Measurements from ENCODE around the gene SPTB.
A peak's percentile ranks its signal among the peaks of the same experiment; 100 is the strongest.

The SPTB gene

DNA sequence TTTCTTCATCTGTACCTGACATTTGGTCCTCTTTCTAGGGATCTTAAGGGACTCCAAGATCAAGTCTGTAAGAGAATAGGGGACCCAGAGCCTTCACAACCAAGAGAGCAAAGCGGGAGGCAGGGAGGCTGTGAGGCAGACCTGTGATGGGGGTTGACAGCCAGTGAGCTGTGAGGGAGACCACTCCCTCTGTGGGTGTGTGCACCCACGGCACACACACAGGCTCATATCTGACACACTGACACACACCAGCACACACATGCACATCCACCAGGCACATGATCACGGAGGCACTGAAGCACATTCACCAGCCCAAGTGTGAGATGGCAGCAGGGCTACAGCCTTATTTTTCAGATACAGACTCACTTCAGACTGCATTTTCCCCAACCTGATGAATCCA lies 55.2 kb downstream of the SPTB start:
- H3K4me3 ChIP-seq (ENCODE audit: low read depth, low read length) = no peak overlapping the region
- no peak for TF ChIP-seq CTCF (IDR thresholded peaks at IDR 0.05; ENCODE audit: borderline replicate concordance, insufficient read depth, low read depth, low read length)

DNA sequence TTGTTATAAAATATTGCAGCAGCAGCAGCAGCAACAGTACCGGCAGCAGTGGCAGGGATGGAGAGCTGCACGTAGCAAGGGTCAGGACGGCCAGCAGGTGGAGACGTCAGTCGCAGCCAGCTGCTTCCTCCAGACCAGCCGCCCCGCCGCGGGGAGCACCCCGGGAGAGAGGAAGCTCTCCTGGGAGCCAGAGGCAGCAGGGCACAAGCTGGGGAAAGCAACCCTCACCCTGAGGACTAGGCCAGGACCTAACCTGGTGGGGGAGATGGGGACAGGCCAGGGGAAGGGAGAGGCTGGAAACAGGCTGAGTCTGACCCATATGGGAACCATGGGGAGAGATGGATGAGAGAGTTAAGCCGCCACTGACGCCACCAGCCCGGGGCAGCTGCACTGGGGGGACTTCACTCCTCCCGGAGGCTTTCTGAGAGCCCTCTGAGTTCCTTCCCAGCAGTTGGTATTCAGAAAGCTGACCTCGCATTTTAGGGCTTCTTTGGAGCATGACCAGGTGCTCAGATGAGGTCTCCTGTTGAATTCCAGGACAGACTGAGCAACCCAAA lies 56.3 kb downstream of the SPTB start:
- H3K4me3 ChIP-seq (ENCODE audit: low read depth, low read length) = no peak overlapping the region
- TF ChIP-seq CTCF (IDR thresholded peaks at IDR 0.05; ENCODE audit: borderline replicate concordance, insufficient read depth, low read depth, low read length) = peak; percentile 84

DNA sequence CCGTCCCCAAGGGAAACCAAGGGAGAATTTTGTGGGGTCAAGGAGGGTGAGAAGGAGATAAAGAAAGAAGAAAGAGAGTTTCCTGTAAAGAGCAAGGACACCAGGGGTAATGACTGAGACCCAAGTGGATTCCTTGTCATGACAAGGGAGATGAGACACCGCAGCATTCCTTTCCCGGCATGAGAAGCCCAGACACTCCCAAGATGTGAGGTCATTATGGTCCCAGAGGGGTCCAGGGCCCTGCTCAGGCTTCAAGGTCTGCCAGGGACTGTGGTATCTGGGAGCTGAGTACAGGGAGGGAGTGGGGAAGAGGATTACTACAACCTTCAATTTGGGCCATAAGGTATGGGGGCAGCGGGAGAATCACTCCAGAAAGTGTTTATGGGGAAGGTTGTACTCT lies 58.1 kb downstream of the SPTB start:
- H3K4me3 ChIP-seq (ENCODE audit: low read depth, low read length) = no peak overlapping the region
- TF ChIP-seq CTCF (IDR thresholded peaks at IDR 0.05; ENCODE audit: borderline replicate concordance, insufficient read depth, low read depth, low read length) = no peak

DNA sequence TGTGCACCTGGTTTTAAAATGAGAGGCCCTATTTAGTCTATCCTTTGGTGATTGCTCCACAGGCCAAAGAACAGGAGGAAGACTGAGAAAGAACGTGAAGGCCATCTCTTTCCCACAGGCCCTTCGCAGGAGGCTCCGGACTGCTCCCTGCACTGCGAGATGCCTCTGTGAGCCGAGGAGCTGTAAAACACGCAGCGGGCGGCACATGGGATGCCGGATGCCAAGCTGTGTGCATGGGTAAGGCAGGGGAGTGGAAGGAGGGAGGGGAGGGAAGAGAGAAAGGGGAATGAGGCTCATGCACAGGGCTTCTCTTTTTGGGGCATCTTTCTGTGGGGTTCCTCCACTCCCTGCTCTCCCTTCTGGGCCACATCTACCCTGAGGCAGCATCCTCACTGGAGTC lies 61.6 kb downstream of the SPTB start:
- no peak for TF ChIP-seq CTCF (IDR thresholded peaks at IDR 0.05; ENCODE audit: borderline replicate concordance, insufficient read depth, low read depth, low read length)

DNA sequence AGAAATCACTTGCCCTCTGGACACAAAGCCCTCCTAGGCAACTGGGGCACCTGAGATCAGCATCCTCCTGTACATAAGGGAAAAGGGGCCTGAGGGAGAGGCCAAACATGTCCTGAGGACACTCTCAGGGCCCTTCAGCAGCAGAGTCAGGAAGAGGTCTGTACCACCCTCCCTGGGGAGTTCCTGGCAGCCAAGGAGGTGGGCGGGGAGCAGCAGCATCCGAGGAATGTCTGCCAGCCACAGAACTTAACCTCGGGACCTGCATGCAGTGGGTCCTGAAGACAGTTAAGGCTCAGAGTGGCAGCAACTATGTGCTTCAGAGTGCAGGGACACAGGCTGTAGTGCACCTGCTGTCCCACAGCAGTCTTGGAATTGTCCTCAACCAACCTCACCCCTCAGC lies 62.1 kb downstream of the SPTB start:
- no peak overlapping the region for H3K4me3 ChIP-seq (ENCODE audit: low read depth, low read length)

More for the DNA sequence above, 61.6 kb downstream of the SPTB start:
- no peak overlapping the region for H3K4me3 ChIP-seq (ENCODE audit: low read depth, low read length)

GRCh38 chr14:64816221-64816783 lies 63.4 kb downstream of the SPTB start:
- no peak overlapping the region for H3K4me3 ChIP-seq (ENCODE audit: low read depth, low read length)
- TF ChIP-seq CTCF (IDR thresholded peaks at IDR 0.05; ENCODE audit: borderline replicate concordance, insufficient read depth, low read depth, low read length) = no peak

More for the DNA sequence above, 62.1 kb downstream of the SPTB start:
- no peak for TF ChIP-seq CTCF (IDR thresholded peaks at IDR 0.05; ENCODE audit: borderline replicate concordance, insufficient read depth, low read depth, low read length)

DNA sequence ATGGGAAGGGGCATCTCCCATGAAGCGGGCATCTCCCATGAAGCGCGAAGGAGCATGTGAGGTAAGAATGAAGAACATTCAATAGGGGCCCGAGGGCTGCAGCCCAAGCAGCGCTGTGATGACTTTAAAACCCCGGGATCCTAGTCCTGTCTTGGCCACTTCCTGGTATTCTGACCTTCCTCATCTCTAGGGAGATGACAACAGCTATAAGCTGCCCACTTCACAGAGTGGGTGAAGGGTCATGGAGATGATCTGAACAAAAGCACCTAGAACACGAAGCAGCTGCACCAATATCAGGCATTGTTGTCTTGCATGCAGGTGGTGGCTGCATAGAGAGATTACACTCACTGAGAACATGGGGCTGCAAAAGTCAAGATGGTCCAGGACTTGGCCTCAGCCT lies 64.5 kb downstream of the SPTB start:
- H3K4me3 ChIP-seq (ENCODE audit: low read depth, low read length) = no peak overlapping the region
- no peak for TF ChIP-seq CTCF (IDR thresholded peaks at IDR 0.05; ENCODE audit: borderline replicate concordance, insufficient read depth, low read depth, low read length)

Measured in GM12875 (cell line).